Measurements from ENCODE around the gene BCAN. TPM values are rescaled to one million over a fixed set of nuclear protein-coding genes. Genes with fewer than 3 reads are reported as not detected.

BCAN gene
- total RNA-seq, 2 experiments from 2014 or later: not detected

DNA sequence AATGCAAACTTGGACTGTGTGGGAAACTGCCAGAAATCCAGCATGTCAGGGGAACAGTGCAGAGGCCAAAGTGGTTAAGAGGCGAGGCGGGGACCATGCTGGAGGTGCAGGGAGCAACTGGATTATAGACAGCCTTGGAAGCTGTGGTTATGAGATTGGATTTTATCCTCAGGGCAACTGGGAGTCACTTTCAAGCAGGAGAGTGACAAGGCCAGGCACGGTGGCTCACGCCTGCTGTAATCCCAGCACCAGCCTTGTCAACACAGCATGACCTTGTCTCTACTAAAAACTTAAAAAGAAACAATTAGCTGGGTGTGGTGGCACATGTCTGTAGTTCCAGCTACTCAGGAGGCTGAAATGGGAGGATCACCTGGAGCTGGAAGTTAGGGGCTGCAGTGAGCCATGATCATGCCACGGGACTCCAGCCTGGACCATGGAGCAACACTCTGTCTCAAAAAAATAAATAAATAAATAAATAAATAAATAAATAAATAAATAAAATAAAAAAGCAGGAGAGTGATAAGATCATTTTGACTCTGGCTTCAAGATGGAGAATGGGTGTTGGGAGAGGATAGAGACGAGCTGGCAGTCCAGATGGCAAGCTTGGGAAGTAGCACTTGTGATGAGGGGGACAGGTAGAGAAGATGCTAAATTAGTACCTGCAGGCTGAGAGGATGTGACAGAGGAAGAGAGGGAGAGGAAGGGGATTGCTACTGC lies 19.2 kb upstream of the BCAN start:
- H3K4me3 Mint-ChIP-seq: no peak overlapping the region
- peaks cover 47% of the 10 kb centered on the region for H3K27me3 Mint-ChIP-seq
- TF ChIP-seq, protein P1, sequence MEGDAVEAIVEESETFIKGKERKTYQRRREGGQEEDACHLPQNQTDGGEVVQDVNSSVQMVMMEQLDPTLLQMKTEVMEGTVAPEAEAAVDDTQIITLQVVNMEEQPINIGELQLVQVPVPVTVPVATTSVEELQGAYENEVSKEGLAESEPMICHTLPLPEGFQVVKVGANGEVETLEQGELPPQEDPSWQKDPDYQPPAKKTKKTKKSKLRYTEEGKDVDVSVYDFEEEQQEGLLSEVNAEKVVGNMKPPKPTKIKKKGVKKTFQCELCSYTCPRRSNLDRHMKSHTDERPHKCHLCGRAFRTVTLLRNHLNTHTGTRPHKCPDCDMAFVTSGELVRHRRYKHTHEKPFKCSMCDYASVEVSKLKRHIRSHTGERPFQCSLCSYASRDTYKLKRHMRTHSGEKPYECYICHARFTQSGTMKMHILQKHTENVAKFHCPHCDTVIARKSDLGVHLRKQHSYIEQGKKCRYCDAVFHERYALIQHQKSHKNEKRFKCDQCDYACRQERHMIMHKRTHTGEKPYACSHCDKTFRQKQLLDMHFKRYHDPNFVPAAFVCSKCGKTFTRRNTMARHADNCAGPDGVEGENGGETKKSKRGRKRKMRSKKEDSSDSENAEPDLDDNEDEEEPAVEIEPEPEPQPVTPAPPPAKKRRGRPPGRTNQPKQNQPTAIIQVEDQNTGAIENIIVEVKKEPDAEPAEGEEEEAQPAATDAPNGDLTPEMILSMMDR (IDR thresholded peaks at IDR 0.05): no peak
- H3K9me3 Mint-ChIP-seq: no peaks in the 10 kb centered on the region
- ATAC-seq (no peak), DNase-seq (no peak)
- ChIA-PET POLR2A (interaction anchor here (0.7 kb wide), 1 partner anchor 238 kb away, joined by 3 read pairs; no protein-coding TSS in a partner anchor), CTCF (interaction anchor here (1.2 to 12.4 kb wide), 10 partner anchors 11 to 236 kb away, joined by 4 to 273 read pairs (median 17); partner anchors contain the start of genes BCAN, CRABP2 and NES)
- H3K4me1 Mint-ChIP-seq (ENCODE audit: low read depth): peaks cover 10% of the 10 kb centered on the region
- no peak overlapping the region for H3K27ac Mint-ChIP-seq
- intact Hi-C loops (cut with micrococcal nuclease): loop anchor here (5.0 kb wide), 1 partner anchor 35 kb away; no protein-coding TSS in a partner anchor
- H3K36me3 Mint-ChIP-seq (ENCODE audit: low read depth): no peaks in the 10 kb centered on the region

DNA sequence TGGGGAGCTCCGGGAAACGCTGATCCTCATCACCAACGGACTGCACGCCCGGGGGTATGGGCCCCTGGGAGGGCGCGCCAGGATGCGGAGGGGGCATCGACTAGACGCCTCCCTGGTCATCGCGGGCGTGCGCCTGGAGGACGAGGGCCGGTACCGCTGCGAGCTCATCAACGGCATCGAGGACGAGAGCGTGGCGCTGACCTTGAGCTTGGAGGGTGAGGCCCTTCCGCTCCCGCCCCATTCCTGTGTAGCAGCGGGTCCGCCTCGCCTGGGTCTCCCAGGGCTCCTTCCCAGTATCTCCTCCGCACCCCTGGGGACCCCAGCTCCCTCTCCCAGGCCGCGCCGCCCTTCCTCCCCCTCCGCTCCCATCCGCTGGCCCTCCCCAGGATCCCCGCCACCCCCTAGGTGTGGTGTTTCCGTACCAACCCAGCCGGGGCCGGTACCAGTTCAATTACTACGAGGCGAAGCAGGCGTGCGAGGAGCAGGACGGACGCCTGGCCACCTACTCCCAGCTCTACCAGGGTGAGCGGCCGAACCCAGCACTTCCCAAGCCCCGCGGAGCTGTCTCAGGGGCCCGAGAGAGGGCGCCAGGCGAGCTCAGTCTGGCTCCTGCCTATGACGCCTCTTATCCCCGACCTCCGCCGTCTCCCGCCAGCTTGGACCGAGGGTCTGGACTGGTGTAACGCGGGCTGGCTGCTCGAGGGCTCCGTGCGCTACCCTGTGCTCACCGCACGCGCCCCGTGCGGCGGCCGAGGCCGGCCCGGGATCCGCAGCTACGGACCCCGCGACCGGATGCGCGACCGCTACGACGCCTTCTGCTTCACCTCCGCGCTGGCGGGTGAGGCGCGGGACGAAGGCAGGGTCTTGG lies 17.7 kb upstream of the BCAN start:
- Mint-ChIP-seq H3K4me3 (peak overlapping the region; percentile 12), H3K27ac (no peak overlapping the region), H3K27me3 (peaks cover 46% of the 10 kb centered on the region), H3K9me3 (no peaks in the 10 kb centered on the region), H3K36me3 (ENCODE audit: low read depth) (no peaks in the 10 kb centered on the region), H3K4me1 (ENCODE audit: low read depth) (peaks cover 10% of the 10 kb centered on the region)
- POLR2A ChIA-PET: interaction anchor here (0.9 to 1.3 kb wide), 3 partner anchors 19 to 57 kb away, joined by 3 read pairs; no protein-coding TSS in a partner anchor
- CTCF ChIA-PET: interaction anchor here (0.6 to 12.4 kb wide), 46 partner anchors 11 to 301 kb away, joined by 3 to 273 read pairs (median 4); partner anchors contain the start of genes BCAN, CRABP2, GPATCH4 and IQGAP3
- TF ChIP-seq, protein P1 (IDR thresholded peaks at IDR 0.05): peak; percentile 40
- intact Hi-C loops (cut with micrococcal nuclease): loop anchor here (5.0 kb wide), 1 partner anchor 33 kb away; no protein-coding TSS in a partner anchor
- peak; percentile 65 for ATAC-seq
- peak; percentile 58 for DNase-seq

DNA sequence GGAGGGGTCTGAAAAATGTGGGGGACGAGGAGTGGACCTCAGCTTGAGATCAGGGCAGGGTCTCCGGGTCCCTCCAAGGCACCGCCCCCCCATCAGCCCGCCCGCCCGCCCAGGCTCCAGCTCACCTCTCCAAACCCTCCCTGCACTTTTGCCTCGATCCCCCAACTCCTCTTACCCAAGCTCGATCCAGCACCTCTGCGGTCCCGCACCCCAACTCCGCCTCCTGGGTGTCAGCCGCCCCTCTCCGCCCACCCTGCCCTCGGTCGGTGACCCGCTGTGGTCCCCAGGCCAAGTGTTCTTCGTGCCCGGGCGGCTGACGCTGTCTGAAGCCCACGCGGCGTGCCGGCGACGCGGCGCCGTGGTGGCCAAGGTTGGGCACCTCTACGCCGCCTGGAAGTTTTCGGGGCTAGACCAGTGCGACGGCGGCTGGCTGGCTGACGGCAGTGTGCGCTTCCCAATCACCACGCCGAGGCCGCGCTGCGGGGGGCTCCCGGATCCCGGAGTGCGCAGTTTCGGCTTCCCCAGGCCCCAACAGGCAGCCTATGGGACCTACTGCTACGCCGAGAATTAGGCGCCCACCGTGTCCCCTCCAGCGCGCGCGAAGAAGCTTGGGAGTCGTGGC lies 17.0 kb upstream of the BCAN start:
- DNase-seq (no peak), ATAC-seq (peak; percentile 5)
- H3K4me1 Mint-ChIP-seq (ENCODE audit: low read depth): peaks cover 10% of the 10 kb centered on the region
- CTCF ChIA-PET: interaction anchor here (0.8 to 12.4 kb wide), 41 partner anchors 10 to 265 kb away, joined by 3 to 273 read pairs (median 5); partner anchors contain the start of genes BCAN, CRABP2, IQGAP3 and ISG20L2
- H3K4me3 Mint-ChIP-seq: no peak overlapping the region
- no peak overlapping the region for H3K27ac Mint-ChIP-seq
- no peaks in the 10 kb centered on the region for H3K36me3 Mint-ChIP-seq (ENCODE audit: low read depth)
- no peaks in the 10 kb centered on the region for H3K9me3 Mint-ChIP-seq
- POLR2A ChIA-PET: interaction anchor here (1.3 kb wide), 2 partner anchors 31 to 57 kb away, joined by 3 read pairs; no protein-coding TSS in a partner anchor
- intact Hi-C loops (cut with micrococcal nuclease): loop anchor here (5.0 kb wide), 1 partner anchor 32 kb away; no protein-coding TSS in a partner anchor
- peaks cover 39% of the 10 kb centered on the region for H3K27me3 Mint-ChIP-seq
- TF ChIP-seq, protein P1 (IDR thresholded peaks at IDR 0.05): no peak

DNA sequence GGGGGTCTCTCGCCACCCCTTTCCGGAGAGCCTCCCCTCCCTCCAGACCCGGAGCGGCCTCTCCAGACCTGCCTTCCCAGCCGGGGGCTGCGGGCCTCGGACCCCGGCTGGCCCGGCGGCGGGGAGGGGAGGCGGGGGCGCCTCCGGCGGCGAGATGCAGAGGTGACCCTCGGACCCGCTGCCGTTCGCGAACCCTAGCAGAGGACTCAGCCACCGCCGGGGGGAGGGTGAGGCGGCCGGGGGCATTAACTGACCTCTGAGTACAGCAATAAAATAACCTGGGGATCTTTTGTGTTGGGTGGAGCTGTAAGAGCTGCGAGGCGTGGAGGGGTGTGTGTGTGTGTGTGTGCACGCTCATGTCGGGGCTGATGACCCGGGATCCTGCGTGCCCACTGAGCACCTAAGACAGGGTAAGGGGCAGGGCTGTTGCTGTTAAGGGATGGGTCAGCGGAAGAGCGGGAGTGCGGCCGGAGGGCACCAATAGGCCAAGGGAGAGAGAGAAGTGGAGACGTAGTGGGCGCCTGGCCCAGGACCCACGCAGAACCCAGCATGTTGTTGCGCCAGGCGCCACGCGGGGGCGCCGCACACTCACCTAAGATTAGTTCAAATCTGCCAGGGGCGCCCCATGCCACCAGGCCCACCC lies 16.4 kb upstream of the BCAN start:
- TF ChIP-seq, protein P1 (IDR thresholded peaks at IDR 0.05): peak; percentile 96
- DNase-seq (peak; percentile 74), ATAC-seq (peak; percentile 74)
- Mint-ChIP-seq H3K36me3 (ENCODE audit: low read depth) (no peaks in the 10 kb centered on the region), H3K27me3 (peaks cover 37% of the 10 kb centered on the region), H3K4me1 (ENCODE audit: low read depth) (peaks cover 10% of the 10 kb centered on the region), H3K27ac (no peak overlapping the region), H3K9me3 (no peaks in the 10 kb centered on the region), H3K4me3 (peak overlapping the region; percentile 53)
- intact Hi-C loops (cut with micrococcal nuclease): no loop called here
- CTCF ChIA-PET: interaction anchor here (1.0 to 12.4 kb wide), 22 partner anchors 9 to 266 kb away, joined by 3 to 273 read pairs (median 8); partner anchors contain the start of genes BCAN, CRABP2 and NES
- POLR2A ChIA-PET: no interaction called here

Data from activated CD8-positive, alpha-beta T cell treated with anti-CD3 and anti-CD28 coated beads for 36 hours (primary cell).